Measurements from ENCODE around the gene HOXA6. TPM values are rescaled to one million over a fixed set of nuclear protein-coding genes. Genes with fewer than 3 reads are reported as not detected.

HOXA6 gene
- polyA plus RNA-seq, 3 donors = not detected

GRCh38 chr7:27114881-27115220 is 32.7 kb downstream of the HOXA6 start:
- Histone ChIP-seq H3K36me3 (replicated peaks in 1 of 2; ENCODE audit: control insufficient read depth in 1 of 2, insufficient read depth in 2 of 2, low read length in 2 of 2) (no peaks in the 10 kb centered on the region), H3K27ac (ENCODE audit: low read depth in 1 of 2, low read length in 2 of 2) (no peak overlapping the region), H3K4me1 (ENCODE audit: control insufficient read depth in 1 of 2, insufficient read depth in 2 of 2, low read length in 2 of 2) (no peaks in the 10 kb centered on the region), H4K20me1 (ENCODE audit: insufficient read depth, low read length) (no peaks in the 10 kb centered on the region), H3K4me2 (replicated peaks; ENCODE audit: extremely low read depth, low read length, poor library complexity, severe bottlenecking) (no peak overlapping the region), H3K9ac (ENCODE audit: insufficient read depth, low read length, poor library complexity, severe bottlenecking) (no peak overlapping the region), H2AFZ (ENCODE audit: insufficient read depth, low read depth, low read length, poor library complexity, severe bottlenecking) (no peak overlapping the region), H3K9me3 (replicated peaks in 1 of 2; ENCODE audit: control insufficient read depth in 1 of 2, insufficient read depth in 1 of 2, low read length in 2 of 2) (no peaks in the 10 kb centered on the region), H3K79me2 (ENCODE audit: insufficient read depth, low read length) (no peaks in the 10 kb centered on the region), H3K27me3 (ENCODE audit: control insufficient read depth in 2 of 2, insufficient read depth in 2 of 2, low read length in 2 of 2) (no peaks in the 10 kb centered on the region), H3K4me3 (replicated peaks in 1 of 3; ENCODE audit: low read depth in 2 of 3, low read length in 3 of 3) (no peak overlapping the region)
- H3K9me3 Mint-ChIP-seq = peaks cover 0 to 4% (median 1%) of the 10 kb centered on the region in 7 donors
- no peak for TF ChIP-seq CTCF (IDR thresholded peaks at IDR 0.05)
- no peaks in the 10 kb centered on the region for H3K36me3 Mint-ChIP-seq
- H3K4me3 Mint-ChIP-seq = no peak overlapping the region
- intact Hi-C loops (cut with micrococcal nuclease) = no loop called here
- no peak overlapping the region for H3K27ac Mint-ChIP-seq
- H3K4me1 Mint-ChIP-seq = peaks cover 2% of the 10 kb centered on the region
- no peak for DNase-seq
- peaks cover 2 to 3% (median 3%) of the 10 kb centered on the region in 3 donors for H3K27me3 Mint-ChIP-seq (ENCODE audit: low read depth in 3 of 3)
- WGBS (ENCODE audit: insufficient coverage) = 98% methylated on average over 4 of the region's 6 CpGs

- Histone ChIP-seq H3K9ac (ENCODE audit: insufficient read depth, low read length, poor library complexity, severe bottlenecking) (no peak overlapping the region), H3K27ac (ENCODE audit: low read depth in 1 of 2, low read length in 2 of 2) (no peak overlapping the region), H3K27me3 (ENCODE audit: control insufficient read depth in 2 of 2, insufficient read depth in 2 of 2, low read length in 2 of 2) (no peaks in the 10 kb centered on the region), H3K79me2 (ENCODE audit: insufficient read depth, low read length) (no peaks in the 10 kb centered on the region), H3K36me3 (replicated peaks in 1 of 2; ENCODE audit: control insufficient read depth in 1 of 2, insufficient read depth in 2 of 2, low read length in 2 of 2) (no peaks in the 10 kb centered on the region), H3K4me1 (ENCODE audit: control insufficient read depth in 1 of 2, insufficient read depth in 2 of 2, low read length in 2 of 2) (no peaks in the 10 kb centered on the region), H4K20me1 (ENCODE audit: insufficient read depth, low read length) (no peaks in the 10 kb centered on the region), H2AFZ (ENCODE audit: insufficient read depth, low read depth, low read length, poor library complexity, severe bottlenecking) (no peak overlapping the region), H3K4me3 (replicated peaks in 1 of 3; ENCODE audit: low read depth in 2 of 3, low read length in 3 of 3) (no peak overlapping the region), H3K9me3 (replicated peaks in 1 of 2; ENCODE audit: control insufficient read depth in 1 of 2, insufficient read depth in 1 of 2, low read length in 2 of 2) (no peaks in the 10 kb centered on the region), H3K4me2 (replicated peaks; ENCODE audit: extremely low read depth, low read length, poor library complexity, severe bottlenecking) (no peak overlapping the region)
- Mint-ChIP-seq H3K4me3 (no peak overlapping the region), H3K4me1 (peaks cover 2% of the 10 kb centered on the region), H3K36me3 (no peaks in the 10 kb centered on the region), H3K27me3 (ENCODE audit: low read depth in 3 of 3) (peaks cover under 1 to 3% (median 2%) of the 10 kb centered on the region in 3 donors), H3K9me3 (peaks cover 0 to 4% (median 1%) of the 10 kb centered on the region in 7 donors), H3K27ac (peak overlapping the region in 1 of 7 donors; percentile 37)
- intact Hi-C loops (cut with micrococcal nuclease) = no loop called here
- DNase-seq = no peak
- TF ChIP-seq CTCF (IDR thresholded peaks at IDR 0.05) = no peak
- WGBS (ENCODE audit: insufficient coverage) = no CpG with 5 or more reads among the region's 26 CpGs
Observed at GRCh38 chr7:27113991-27114769, 33.4 kb downstream of the HOXA6 start.

Measured in CD14-positive monocyte (primary cell).